Effector CD8-positive, alpha-beta T cell (primary cell): ENCODE results near the gene SNAP47.
A peak's percentile ranks its signal among the peaks of the same experiment; 100 is the strongest.

ENCODE experiments used
- DNase-seq: peaks from one replicate; lab custom pipeline; 2025; lab: John Stamatoyannopoulos, UW

SNAP47 gene

DNA sequence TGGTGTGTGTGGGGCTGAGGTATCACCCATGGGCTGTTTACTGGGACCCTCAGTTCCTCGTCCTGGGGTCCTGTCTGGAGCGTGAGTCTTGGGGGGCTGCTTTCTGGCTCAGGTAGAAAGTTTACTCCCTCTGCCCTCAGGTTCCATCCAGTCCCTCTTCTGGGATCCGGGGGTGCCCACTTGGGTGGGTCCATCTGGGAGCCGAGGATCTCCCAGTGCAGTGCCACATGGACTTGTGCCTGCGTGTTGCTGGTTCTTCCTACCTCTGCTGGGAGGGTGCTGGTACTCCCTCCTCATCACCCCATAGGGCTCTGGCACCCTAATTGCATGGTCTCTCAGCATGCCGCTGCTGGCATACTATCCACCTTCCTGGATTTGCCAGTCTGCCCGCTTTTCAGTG lies 14.0 kb downstream of the SNAP47 start:
- no peak for DNase-seq

DNA sequence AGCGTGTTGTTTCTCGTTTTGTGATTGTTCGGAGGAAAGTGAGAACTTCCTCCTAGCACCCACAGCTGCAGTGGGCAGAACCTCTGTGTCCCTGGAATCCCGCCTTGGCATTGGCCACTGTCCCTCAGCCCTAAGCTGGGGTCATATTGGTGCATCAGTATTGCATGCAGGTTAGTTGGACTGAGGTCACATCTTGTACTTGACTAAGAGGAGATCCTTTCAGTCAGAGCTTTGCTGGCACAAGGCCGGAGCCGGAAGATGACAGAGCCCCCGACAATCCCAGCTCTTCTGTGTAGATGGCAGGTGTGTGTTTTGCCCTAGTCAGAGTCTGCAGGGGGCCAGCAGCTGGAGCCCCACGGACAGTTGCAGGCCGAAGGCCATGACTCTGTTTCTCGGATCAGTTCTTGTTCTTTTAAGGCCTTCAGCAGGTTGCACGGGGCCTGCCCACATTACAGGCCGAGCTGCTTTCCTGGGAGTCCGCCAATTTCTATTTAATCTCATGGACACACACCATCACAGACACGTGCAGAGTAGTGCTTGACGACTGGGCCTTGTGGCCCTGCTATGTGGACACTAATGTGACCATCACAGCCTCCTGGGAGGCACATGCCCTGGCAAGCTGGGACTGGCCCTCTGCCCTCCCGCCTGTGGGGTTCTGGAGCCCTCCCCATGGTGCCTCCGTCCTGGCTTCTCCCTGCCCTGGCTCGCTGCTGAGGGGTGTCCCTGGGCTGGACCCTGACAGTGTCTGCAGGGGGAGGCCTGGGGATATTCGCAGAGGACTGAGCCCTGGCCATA lies 14.9 kb downstream of the SNAP47 start:
- DNase-seq = no peak

- DNase-seq = no peak
Observed at GRCh38 chr1:227753999-227754711, 18.9 kb downstream of the SNAP47 start.

GRCh38 chr1:227754958-227755357 lies 19.7 kb downstream of the SNAP47 start:
- DNase-seq = no peak

DNA sequence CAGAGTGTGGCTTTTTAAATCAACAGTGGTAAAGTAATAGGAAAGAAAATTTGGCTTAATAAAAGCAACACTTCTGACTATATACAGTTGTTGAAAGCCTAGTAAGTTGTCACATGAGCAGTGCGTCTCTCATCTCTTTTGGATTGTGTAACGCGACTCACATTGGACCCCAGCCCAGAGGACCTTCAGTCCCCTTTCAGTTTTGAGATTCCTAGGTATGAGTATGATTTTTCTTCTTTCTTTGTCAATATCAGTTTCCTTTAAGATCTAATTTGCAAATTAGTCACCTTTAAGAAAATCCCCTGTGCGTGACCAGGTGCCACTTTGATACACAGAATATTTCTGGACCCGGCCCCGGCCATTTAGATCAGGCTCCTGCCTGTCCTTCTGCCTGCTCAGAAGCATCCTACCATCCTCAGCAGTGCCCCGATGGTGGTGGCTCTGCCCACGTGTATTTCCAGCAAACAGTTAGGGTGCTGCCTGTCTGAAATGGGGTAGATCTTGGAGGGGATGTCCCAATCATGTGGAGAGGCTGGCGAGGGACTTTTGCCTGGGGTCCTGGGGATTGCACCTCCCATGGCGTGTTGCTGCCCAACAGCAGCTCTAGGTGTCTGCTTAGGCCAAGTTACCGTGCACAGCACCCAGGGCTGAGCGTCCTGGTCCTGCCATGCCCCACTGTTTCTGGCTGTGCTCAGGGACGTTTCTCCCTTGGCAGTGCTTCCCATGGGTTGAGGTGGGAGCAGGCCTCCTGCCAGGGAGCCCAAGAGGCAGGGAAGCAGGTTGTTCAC lies 21.1 kb downstream of the SNAP47 start:
- no peak for DNase-seq

- no peak for DNase-seq
Observed at GRCh38 chr1:227757781-227758180, 22.5 kb downstream of the SNAP47 start.

GRCh38 chr1:227758366-227758765 lies 23.1 kb downstream of the SNAP47 start:
- no peak for DNase-seq

- no peak for DNase-seq
Observed at GRCh38 chr1:227759341-227760300, 24.4 kb downstream of the SNAP47 start.

DNA sequence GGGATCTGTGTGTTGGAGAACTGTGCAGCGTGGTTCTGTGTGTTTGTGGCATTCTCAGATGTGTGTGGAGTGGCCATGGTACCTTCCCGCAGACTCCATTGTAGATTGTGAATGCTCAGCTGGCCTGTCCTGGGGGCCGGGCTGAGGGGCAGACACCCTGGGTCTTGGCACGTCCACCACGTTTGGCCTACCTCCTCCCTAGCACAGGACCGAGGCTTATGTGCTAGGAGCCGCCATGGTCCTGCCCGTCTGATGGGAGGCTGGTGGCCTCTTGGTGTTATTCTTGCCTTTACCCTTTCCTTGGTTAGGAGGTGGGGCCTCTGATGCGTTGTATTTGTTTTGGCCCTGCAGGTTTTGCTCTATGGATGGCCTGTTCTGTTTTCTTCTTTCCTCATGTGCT lies 25.1 kb downstream of the SNAP47 start:
- DNase-seq = no peak

GRCh38 chr1:227761621-227762230 lies 26.5 kb downstream of the SNAP47 start:
- no peak for DNase-seq

DNA sequence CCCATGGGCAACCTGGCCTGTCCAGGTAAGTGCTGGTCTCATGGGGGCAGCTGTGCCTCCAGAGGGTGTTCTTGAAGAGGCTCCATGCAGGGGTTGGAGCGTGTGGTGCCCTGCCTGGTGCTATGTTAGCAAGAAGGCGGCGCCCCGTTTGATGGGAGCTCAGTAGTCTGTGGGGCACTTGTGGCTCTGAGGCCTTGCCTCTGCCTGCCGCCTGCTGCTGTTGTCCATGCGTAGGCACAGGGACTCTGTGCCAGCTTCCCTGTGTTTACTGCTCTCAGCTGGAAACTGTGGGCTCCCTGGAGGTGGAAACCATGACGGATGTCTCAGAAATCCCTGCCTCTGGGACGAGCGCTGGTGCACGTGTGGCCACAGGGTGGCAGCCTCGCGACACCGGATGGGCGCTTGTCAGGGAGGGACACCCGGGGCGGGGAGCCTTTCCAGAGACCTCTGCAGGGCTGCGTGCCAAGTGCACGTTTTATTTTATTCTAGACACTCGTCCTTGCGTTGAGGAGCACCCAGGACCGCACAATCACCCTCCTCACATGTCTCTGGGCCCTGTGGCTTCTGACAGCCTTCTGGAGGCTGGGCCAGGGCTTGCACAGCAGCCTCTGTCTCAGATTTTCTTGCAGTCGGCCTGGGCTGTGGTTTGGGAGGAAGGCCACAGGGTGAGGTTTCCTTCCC lies 27.1 kb downstream of the SNAP47 start:
- DNase-seq = peak; percentile 73

GRCh38 chr1:227763246-227764018 lies 28.2 kb downstream of the SNAP47 start:
- no peak for DNase-seq

GRCh38 chr1:227764019-227764391 lies 28.8 kb downstream of the SNAP47 start:
- DNase-seq = no peak

DNA sequence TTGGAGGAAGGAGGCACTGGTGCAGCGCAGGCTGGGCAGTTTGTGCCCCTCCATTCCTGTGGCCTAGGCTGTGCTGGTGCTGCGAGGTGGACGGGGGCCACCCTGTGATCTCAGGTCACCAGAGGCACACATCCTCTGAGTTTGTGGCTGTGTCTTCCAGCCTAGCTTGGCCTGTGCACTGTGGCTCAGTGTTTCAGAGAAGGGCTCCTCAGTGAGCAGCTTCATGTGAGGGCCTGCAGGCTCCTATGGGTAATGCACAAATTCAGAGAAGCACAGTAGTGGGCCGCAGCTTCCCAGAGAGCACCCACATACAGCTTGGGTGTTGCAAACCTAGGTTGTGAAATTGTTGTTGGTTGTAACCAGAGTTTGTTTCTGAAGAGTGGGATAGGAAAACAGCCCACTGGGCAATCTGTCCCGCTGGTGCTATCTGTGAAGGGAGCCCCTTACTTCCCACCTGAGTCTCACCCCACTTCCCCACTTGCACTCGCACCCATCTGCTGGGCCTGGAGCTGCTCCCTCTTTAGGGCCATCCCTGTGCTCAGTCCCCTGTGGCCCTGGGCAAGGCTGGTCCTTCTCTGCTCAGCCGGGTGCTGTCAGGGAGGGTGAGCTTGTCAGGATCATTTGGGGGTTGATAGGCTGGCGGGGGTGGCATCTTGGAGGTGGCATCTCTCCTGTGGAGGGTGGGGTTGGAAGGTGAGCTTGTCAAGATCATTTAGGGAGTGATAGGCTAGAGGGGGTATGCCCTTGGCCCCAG lies 30.2 kb downstream of the SNAP47 start:
- DNase-seq = no peak

GRCh38 chr1:227766015-227766634 lies 30.9 kb downstream of the SNAP47 start:
- peak; percentile 27 for DNase-seq

- DNase-seq = no peak
Observed at GRCh38 chr1:227766653-227767277, 31.5 kb downstream of the SNAP47 start.

DNA sequence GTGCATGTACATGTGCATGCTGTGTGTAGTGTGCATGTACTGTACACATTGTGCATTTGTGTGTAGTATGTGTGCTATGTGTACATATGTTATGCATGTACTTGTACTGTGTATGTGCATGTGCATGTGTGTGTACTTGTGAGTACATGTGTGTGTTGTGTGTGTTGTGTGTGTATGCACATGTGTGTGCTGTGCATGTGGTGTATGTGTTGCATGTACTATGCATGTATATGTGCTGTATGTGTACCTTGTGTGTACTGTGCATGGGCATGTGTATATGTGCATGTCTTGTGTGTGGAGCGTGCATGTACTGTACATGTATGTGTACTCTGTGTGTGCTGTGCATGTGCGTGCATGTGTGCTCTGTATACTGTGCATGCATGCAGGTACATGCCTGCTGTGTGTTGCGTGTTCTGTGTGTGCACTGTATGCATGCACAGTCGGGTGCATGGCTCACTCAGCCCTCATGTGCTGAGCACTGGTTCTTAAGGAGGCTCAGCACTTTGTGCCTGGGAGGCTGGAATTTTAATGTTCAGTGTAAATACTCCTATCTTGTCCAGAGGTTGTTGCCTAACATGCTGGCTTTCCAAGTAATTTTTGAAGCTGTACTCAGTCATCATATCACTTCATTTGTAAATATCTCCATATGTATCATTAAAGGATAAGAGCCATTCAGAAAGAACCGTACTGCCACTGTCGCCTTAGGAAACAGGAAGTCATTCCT lies 32.3 kb downstream of the SNAP47 start:
- DNase-seq = no peak

DNA sequence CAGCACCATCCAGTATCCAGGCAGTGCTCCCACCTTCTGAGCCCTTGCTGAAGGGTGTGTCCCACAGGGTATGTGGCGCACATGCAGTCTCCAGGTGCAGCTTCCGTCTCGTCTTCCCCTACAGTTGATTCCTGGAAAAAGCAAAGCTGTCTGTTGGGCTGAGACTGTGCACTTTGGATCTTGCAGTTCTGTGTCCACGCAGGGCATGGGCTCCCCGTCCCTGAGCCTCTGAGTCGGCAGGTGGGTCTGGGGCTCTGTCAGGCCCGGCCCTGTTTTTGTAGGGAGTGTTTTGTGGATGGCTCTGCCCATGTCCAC lies 32.8 kb downstream of the SNAP47 start:
- no peak for DNase-seq
